T-cell (primary cell): ENCODE results near the gene ARMCX6. TPM values are rescaled to one million over a fixed set of nuclear protein-coding genes. Genes with fewer than 3 reads are reported as not detected.

Source experiments
- ATAC-seq, 4 experiments: fragments of 200-7000 bp in 3 of 4; fragments of 150-1000 bp in 1 of 4; cut with Tn5 transposase; replicated peaks in 1 of 4; 1 replicate in 3 of 4; 2 replicates in 1 of 4; pipeline ENCODE4 v1.10.0; 2021; ENCODE audit warnings: moderate library complexity in 3 of 4, mild to moderate bottlenecking in 2 of 4, moderate number of reproducible peaks in 1 of 4
- CTCF ChIA-PET, 2 donors: fragments of 300-600 bp; sonication (Branson Sonifier 250); formaldehyde crosslinking; loops; one replicate each; lab custom pipeline; 2022; ENCODE audit warnings: antibody characterized with exemption in 2 of 2; lab: Charles Lee
- POLR2A ChIA-PET, 2 donors: fragments of 300-600 bp; sonication (Branson Sonifier 250); formaldehyde crosslinking; loops; one replicate each; lab custom pipeline; 2022; ENCODE audit warnings: antibody characterized with exemption in 2 of 2; lab: Charles Lee
- DNase-seq, 35 experiments: peaks; one replicate each; pipeline versions ENCODE4 v3.0.0 to v3.0.0-alpha.2; 2013 to 2023
- H3K27ac ChIP-seq: one replicate; pipeline ENCODE4 v1.5.1; 2013; ENCODE audit warnings: low read length
- H3K27me3 ChIP-seq, 2 experiments: replicated peaks in 1 of 2; 1 replicate in 1 of 2; 2 replicates in 1 of 2; pipeline versions ENCODE4 v1.6.1 to v1.7.0; 2013; ENCODE audit warnings: low read length in 1 of 2, mixed read lengths in 1 of 2; ENCODE audit not compliant: control insufficient read depth in 2 of 2, insufficient read depth in 2 of 2; ENCODE audit errors: extremely low read depth in 1 of 2
- H3K36me3 ChIP-seq, 2 donors: 1 replicate in 1 of 2; 2 replicates in 1 of 2; pipeline versions ENCODE4 v1.6.1 to v1.7.0; 2013; ENCODE audit warnings: low read length in 1 of 2; ENCODE audit not compliant: control insufficient read depth in 2 of 2, insufficient read depth in 1 of 2; ENCODE audit errors: extremely low read depth in 1 of 2
- H3K4me1 ChIP-seq, 2 experiments: 1 replicate in 1 of 2; 2 replicates in 1 of 2; pipeline versions ENCODE4 v1.6.1 to v1.7.0; 2013; ENCODE audit warnings: low read length in 2 of 2, mixed read lengths in 1 of 2; ENCODE audit not compliant: insufficient read depth in 2 of 2, control insufficient read depth in 1 of 2; ENCODE audit errors: extremely low read depth in 1 of 2
- H3K4me3 ChIP-seq, 2 donors: 1 replicate in 1 of 2; 2 replicates in 1 of 2; pipeline versions ENCODE4 v1.5.1 to v1.7.0; 2013; ENCODE audit warnings: mild to moderate bottlenecking in 2 of 2, low read length in 1 of 2, moderate library complexity in 1 of 2; ENCODE audit not compliant: control insufficient read depth in 1 of 2; ENCODE audit errors: extremely low read depth in 1 of 2
- H3K9me3 ChIP-seq: 2 replicates; pipeline ENCODE4 v1.7.0; 2013
- H3K27ac Mint-ChIP-seq, 2 donors: one replicate each; pipeline ENCODE4 v1.8.0; 2020 to 2021; ENCODE audit warnings: mild to moderate bottlenecking in 2 of 2, mixed read lengths in 2 of 2
- H3K27me3 Mint-ChIP-seq, 2 donors: one replicate each; pipeline ENCODE4 v1.8.0; 2021 to 2022; ENCODE audit warnings: mixed read lengths in 2 of 2
- H3K36me3 Mint-ChIP-seq: one replicate; pipeline ENCODE4 v1.8.0; 2021; ENCODE audit warnings: mixed read lengths
- H3K4me1 Mint-ChIP-seq, 3 donors: one replicate each; pipeline ENCODE4 v1.8.0; 2020 to 2022; ENCODE audit warnings: mixed read lengths in 3 of 3, mild to moderate bottlenecking in 1 of 3
- H3K4me3 Mint-ChIP-seq, 3 donors: one replicate each; pipeline ENCODE4 v1.8.0; 2020 to 2022; ENCODE audit warnings: mild to moderate bottlenecking in 3 of 3, mixed read lengths in 3 of 3, moderate library complexity in 3 of 3
- H3K9me3 Mint-ChIP-seq, 3 donors: one replicate each; pipeline ENCODE4 v1.8.0; 2020 to 2022; ENCODE audit warnings: mixed read lengths in 3 of 3
- WGBS: methylation state at CpG from one replicate; pipeline ENCODE4 v1.1.5; 2013; ENCODE audit warnings: missing lambda C conversion rate; ENCODE audit not compliant: insufficient coverage; 5-methylcytosine and 5-hydroxymethylcytosine counted together
- total RNA-seq, 35 experiments: library from RNA in 6 of 35; stranded (reverse) in 6 of 35; fragments of 120-200 nt in 1 of 35; gene quantifications; one replicate each; pipeline versions ENCODE4 v1.2.1 to v1.2.4 and lab custom pipeline; 2013 to 2026

ARMCX6 gene
- total RNA-seq: 10 to 100 TPM; 31.6 to 46.1 (median 35.8) TPM
- total RNA-seq (2013): 33.6 TPM
- total RNA-seq (lab: John Stamatoyannopoulos, UW): 5.1 to 21.3 (median 13.3) reads per million in 29 experiments

- H3K36me3 Mint-ChIP-seq: peaks cover 5% of the 10 kb centered on the region
- peak within 1 kb of the TSS; percentile 79 to 80 for H3K27ac Mint-ChIP-seq
- H3K9me3 Mint-ChIP-seq: no peaks in the 10 kb centered on the region
- POLR2A ChIA-PET: interaction anchor here in 1 of 2 donors (0.6 kb wide), 1 partner anchor 500 kb away, joined by 3 read pairs; no protein-coding TSS in a partner anchor
- H3K4me3 ChIP-seq: peak within 1 kb of the TSS; percentile 68 to 72
- CTCF ChIA-PET: interaction anchor here in 1 of 2 donors (0.6 kb wide), 1 partner anchor 882 kb away, joined by 3 read pairs; no protein-coding TSS in a partner anchor
- no peaks in the 10 kb centered on the region for H3K27me3 ChIP-seq
- peak within 1 kb of the TSS; percentile 54 for H3K27ac ChIP-seq
- H3K9me3 ChIP-seq: no peaks in the 10 kb centered on the region
- ATAC-seq (peak; percentile 88 to 92 (median 90)), DNase-seq (peak in 34 of 35 experiments; percentile 53 to 84 (median 67))
- peaks cover 0 to 17% of the 10 kb centered on the region in 2 experiments for H3K4me1 ChIP-seq
- H3K36me3 ChIP-seq: no peaks in the 10 kb centered on the region
- H3K4me3 Mint-ChIP-seq: peak within 1 kb of the TSS; percentile 88 to 92 (median 88)
- WGBS: 0% methylated on average over 6 of the region's 39 CpGs
- peaks cover 0 to 11% of the 10 kb centered on the region in 2 donors for H3K27me3 Mint-ChIP-seq
- peaks cover 12 to 19% (median 13%) of the 10 kb centered on the region in 3 donors for H3K4me1 Mint-ChIP-seq
These were observed at the start of gene ARMCX6 for GRCh38 chrX:101617211-101618191. Gene ARMCX6, minus strand, starts transcription at chrX:101618000. Its CDS starts 1,380 bp downstream, at chrX:101616620.

- ChIA-PET CTCF (no interaction called here), POLR2A (interaction anchor here in 1 of 2 donors (0.6 kb wide), 1 partner anchor 37 kb away, joined by 5 read pairs; no protein-coding TSS in a partner anchor)
- ATAC-seq (no peak), DNase-seq (peak in 1 of 35 experiments; percentile 19)
- Mint-ChIP-seq H3K4me3 (peak within 1 kb of the TSS; percentile 82 to 84 (median 84)), H3K36me3 (no peaks in the 10 kb centered on the region), H3K27me3 (peaks cover 3 to 25% of the 10 kb centered on the region in 2 donors), H3K4me1 (peaks cover 10 to 26% (median 19%) of the 10 kb centered on the region in 3 donors), H3K27ac (peak within 1 kb of the TSS; percentile 55 to 74), H3K9me3 (no peaks in the 10 kb centered on the region)
- Histone ChIP-seq H3K27me3 (peaks cover 0 to 5% of the 10 kb centered on the region in 2 experiments), H3K9me3 (no peaks in the 10 kb centered on the region), H3K36me3 (no peaks in the 10 kb centered on the region), H3K4me3 (peak within 1 kb of the TSS; percentile 64 to 70), H3K27ac (no peak within 1 kb of the TSS), H3K4me1 (peaks cover 0 to 13% of the 10 kb centered on the region in 2 experiments)
- 80% methylated on average over 1 of the region's 22 CpGs for WGBS
These were observed 41.8 kb upstream of the ARMCX6 start, which contains the start of gene ARMCX2 for GRCh38 chrX:101659601-101660063. Gene ARMCX2, minus strand, starts transcription at chrX:101659850. Its CDS starts 2,262 bp downstream, at chrX:101657588.

GRCh38 chrX:101658661-101659491 is 41.1 kb upstream of the ARMCX6 start:
- Mint-ChIP-seq H3K27ac (peak overlapping the region; percentile 55 to 74), H3K27me3 (peaks cover 3 to 19% of the 10 kb centered on the region in 2 donors), H3K4me1 (peaks cover 10 to 28% (median 19%) of the 10 kb centered on the region in 3 donors), H3K4me3 (peak overlapping the region; percentile 82 to 84 (median 84)), H3K9me3 (no peaks in the 10 kb centered on the region), H3K36me3 (no peaks in the 10 kb centered on the region)
- ATAC-seq: peak; percentile 80 to 90 (median 86)
- Histone ChIP-seq H3K4me1 (peaks cover 0 to 13% of the 10 kb centered on the region in 2 experiments), H3K9me3 (no peaks in the 10 kb centered on the region), H3K27ac (no peak overlapping the region), H3K4me3 (peak overlapping the region; percentile 64 to 70), H3K36me3 (no peaks in the 10 kb centered on the region), H3K27me3 (peaks cover 0 to 5% of the 10 kb centered on the region in 2 experiments)
- under 1% methylated on average over 11 of the region's 38 CpGs for WGBS
- ChIA-PET POLR2A (no interaction called here), CTCF (interaction anchor here in 1 of 2 donors (0.7 kb wide), 1 partner anchor 48 kb away, joined by 6 read pairs; no protein-coding TSS in a partner anchor)
- DNase-seq: peak in 34 of 35 experiments; percentile 22 to 67 (median 50)

GRCh38 chrX:101657495-101657894 is 39.7 kb upstream of the ARMCX6 start:
- Histone ChIP-seq H3K4me1 (peaks cover 0 to 13% of the 10 kb centered on the region in 2 experiments), H3K4me3 (no peak overlapping the region), H3K36me3 (no peaks in the 10 kb centered on the region), H3K9me3 (no peaks in the 10 kb centered on the region), H3K27me3 (peaks cover 0 to 5% of the 10 kb centered on the region in 2 experiments), H3K27ac (no peak overlapping the region)
- Mint-ChIP-seq H3K27me3 (peaks cover 3 to 10% of the 10 kb centered on the region in 2 donors), H3K4me1 (peaks cover 10 to 28% (median 19%) of the 10 kb centered on the region in 3 donors), H3K9me3 (no peaks in the 10 kb centered on the region), H3K27ac (no peak overlapping the region), H3K4me3 (peak overlapping the region in 2 of 3 donors; percentile 21 to 84), H3K36me3 (no peaks in the 10 kb centered on the region)
- ChIA-PET CTCF (no interaction called here), POLR2A (no interaction called here)
- ATAC-seq (no peak), DNase-seq (no peak)
- WGBS: 97% methylated on average over 6 of the region's 12 CpGs

GRCh38 chrX:101656817-101657216 is 39.0 kb upstream of the ARMCX6 start:
- no peaks in the 10 kb centered on the region for H3K9me3 Mint-ChIP-seq
- no peaks in the 10 kb centered on the region for H3K36me3 Mint-ChIP-seq
- ChIA-PET CTCF (no interaction called here), POLR2A (no interaction called here)
- Histone ChIP-seq H3K27ac (no peak overlapping the region), H3K4me1 (peaks cover 0 to 13% of the 10 kb centered on the region in 2 experiments), H3K36me3 (no peaks in the 10 kb centered on the region), H3K27me3 (peaks cover 0 to 5% of the 10 kb centered on the region in 2 experiments), H3K9me3 (no peaks in the 10 kb centered on the region), H3K4me3 (no peak overlapping the region)
- ATAC-seq: no peak
- H3K27ac Mint-ChIP-seq: no peak overlapping the region
- H3K4me1 Mint-ChIP-seq: peaks cover 10 to 28% (median 19%) of the 10 kb centered on the region in 3 donors
- WGBS: 95% methylated on average over 11 of the region's 13 CpGs
- DNase-seq: no peak
- H3K27me3 Mint-ChIP-seq: peaks cover 3 to 9% of the 10 kb centered on the region in 2 donors
- no peak overlapping the region for H3K4me3 Mint-ChIP-seq
